T-helper 1 cell treated with Interleukin-12 subunit alpha and Interleukin-12 subunit beta and Interleukin-4 antibody, amounts not matched to agents 30 μg/mL and 1 μg/mL, for 36 hours (primary cell): Measurements from ENCODE around the gene BAZ2B.

Experiments used
- H3K27ac Mint-ChIP-seq: one replicate; pipeline ENCODE4 v1.8.0; 2021; ENCODE audit warnings: mild to moderate bottlenecking, mixed read lengths
- H3K27me3 Mint-ChIP-seq: one replicate; pipeline ENCODE4 v1.8.0; 2021; ENCODE audit warnings: low read depth, mixed read lengths
- H3K36me3 Mint-ChIP-seq: one replicate; pipeline ENCODE4 v1.8.0; 2021; ENCODE audit warnings: low read depth, mixed read lengths
- H3K4me1 Mint-ChIP-seq: one replicate; pipeline ENCODE4 v1.8.0; 2021; ENCODE audit warnings: low read depth, mixed read lengths
- H3K4me3 Mint-ChIP-seq: one replicate; pipeline ENCODE4 v1.8.0; 2021; ENCODE audit warnings: mild to moderate bottlenecking, moderate library complexity, mixed read lengths
- H3K9me3 Mint-ChIP-seq: one replicate; pipeline ENCODE4 v1.8.0; 2021; ENCODE audit warnings: mixed read lengths

Gene BAZ2B

GRCh38 chr2:159508140-159508539, 108.2 kb downstream of the BAZ2B start:
- no peaks in the 10 kb centered on the region for H3K4me1 Mint-ChIP-seq
- no peak overlapping the region for H3K4me3 Mint-ChIP-seq
- H3K27ac Mint-ChIP-seq = no peak overlapping the region

GRCh38 chr2:159506764-159507440, 109.4 kb downstream of the BAZ2B start:
- H3K27ac Mint-ChIP-seq = no peak overlapping the region
- H3K4me1 Mint-ChIP-seq = no peaks in the 10 kb centered on the region
- no peak overlapping the region for H3K4me3 Mint-ChIP-seq
- no peaks in the 10 kb centered on the region for H3K27me3 Mint-ChIP-seq
- no peaks in the 10 kb centered on the region for H3K9me3 Mint-ChIP-seq
- H3K36me3 Mint-ChIP-seq = no peaks in the 10 kb centered on the region

More at GRCh38 chr2:159508140-159508539, 108.2 kb downstream of the BAZ2B start:
- Mint-ChIP-seq H3K9me3 (no peaks in the 10 kb centered on the region), H3K27me3 (no peaks in the 10 kb centered on the region), H3K36me3 (no peaks in the 10 kb centered on the region)

DNA sequence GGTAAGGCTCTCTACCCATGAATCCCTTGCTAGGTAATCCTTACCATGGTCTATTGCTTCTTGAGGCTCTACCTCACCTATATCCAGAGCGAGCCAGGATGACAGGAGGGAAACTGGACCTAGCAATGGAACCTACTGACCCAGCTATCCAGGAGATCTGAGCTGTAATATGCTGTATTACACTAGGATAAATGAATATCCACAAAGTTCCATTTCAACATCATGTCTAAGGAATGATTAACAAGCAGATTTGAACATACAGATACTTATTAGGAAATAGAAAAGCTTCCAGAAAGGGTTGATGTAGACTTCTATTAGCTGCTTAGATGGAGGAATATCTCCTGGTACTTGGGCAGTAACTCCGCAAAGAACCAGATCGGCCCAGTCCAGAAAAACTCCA, 110.1 kb downstream of the BAZ2B start:
- no peak overlapping the region for H3K4me3 Mint-ChIP-seq
- H3K4me1 Mint-ChIP-seq = no peaks in the 10 kb centered on the region
- no peaks in the 10 kb centered on the region for H3K27me3 Mint-ChIP-seq
- H3K27ac Mint-ChIP-seq = no peak overlapping the region
- no peaks in the 10 kb centered on the region for H3K9me3 Mint-ChIP-seq
- H3K36me3 Mint-ChIP-seq = no peaks in the 10 kb centered on the region

DNA sequence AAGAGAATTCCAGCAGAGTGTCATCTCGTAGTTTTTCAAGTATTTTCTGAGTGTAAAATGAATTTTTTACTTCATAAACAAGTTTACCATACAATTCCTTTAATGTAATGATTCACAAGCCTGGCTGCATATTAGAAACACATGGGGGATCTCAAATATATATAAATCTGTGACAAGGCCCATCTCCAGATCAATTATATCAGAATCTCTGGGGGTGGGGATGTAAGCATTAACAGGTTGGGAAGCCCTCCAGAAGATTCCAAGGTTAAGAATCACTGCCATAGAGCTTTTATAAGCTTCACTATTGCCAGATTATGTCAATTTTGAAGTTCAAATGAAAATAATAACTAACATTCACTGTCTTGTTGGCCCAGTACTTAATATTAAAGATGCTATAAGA, 111.2 kb downstream of the BAZ2B start:
- H3K27me3 Mint-ChIP-seq = no peaks in the 10 kb centered on the region
- no peaks in the 10 kb centered on the region for H3K4me1 Mint-ChIP-seq
- H3K36me3 Mint-ChIP-seq = no peaks in the 10 kb centered on the region
- H3K4me3 Mint-ChIP-seq = no peak overlapping the region
- no peaks in the 10 kb centered on the region for H3K9me3 Mint-ChIP-seq
- no peak overlapping the region for H3K27ac Mint-ChIP-seq

- H3K36me3 Mint-ChIP-seq = peaks cover 3% of the 10 kb centered on the region
Observed at GRCh38 chr2:159501743-159502142, 114.6 kb downstream of the BAZ2B start.

GRCh38 chr2:159497847-159498246, 118.5 kb downstream of the BAZ2B start:
- peaks cover 10% of the 10 kb centered on the region for H3K4me1 Mint-ChIP-seq
- H3K9me3 Mint-ChIP-seq = peaks cover 3% of the 10 kb centered on the region
- H3K27ac Mint-ChIP-seq = no peak overlapping the region
- peaks cover 3% of the 10 kb centered on the region for H3K36me3 Mint-ChIP-seq
- H3K27me3 Mint-ChIP-seq = no peaks in the 10 kb centered on the region
- H3K4me3 Mint-ChIP-seq = no peak overlapping the region

More at GRCh38 chr2:159501743-159502142, 114.6 kb downstream of the BAZ2B start:
- Mint-ChIP-seq H3K27me3 (no peaks in the 10 kb centered on the region), H3K4me1 (peaks cover 10% of the 10 kb centered on the region), H3K4me3 (no peak overlapping the region), H3K27ac (no peak overlapping the region), H3K9me3 (peaks cover 3% of the 10 kb centered on the region)

- Mint-ChIP-seq H3K4me1 (peaks cover 10% of the 10 kb centered on the region), H3K36me3 (peaks cover 3% of the 10 kb centered on the region), H3K27ac (no peak overlapping the region), H3K4me3 (no peak overlapping the region), H3K9me3 (peaks cover 3% of the 10 kb centered on the region), H3K27me3 (no peaks in the 10 kb centered on the region)
Observed at GRCh38 chr2:159497256-159497655, 119.1 kb downstream of the BAZ2B start.

- H3K9me3 Mint-ChIP-seq = no peaks in the 10 kb centered on the region
- no peak overlapping the region for H3K4me3 Mint-ChIP-seq
- no peak overlapping the region for H3K27ac Mint-ChIP-seq
- no peaks in the 10 kb centered on the region for H3K27me3 Mint-ChIP-seq
- peaks cover 1% of the 10 kb centered on the region for H3K36me3 Mint-ChIP-seq
- H3K4me1 Mint-ChIP-seq = no peaks in the 10 kb centered on the region
Observed at GRCh38 chr2:159489476-159489875, 126.9 kb downstream of the BAZ2B start.

- H3K27me3 Mint-ChIP-seq = no peaks in the 10 kb centered on the region
- H3K4me1 Mint-ChIP-seq = no peaks in the 10 kb centered on the region
- no peaks in the 10 kb centered on the region for H3K36me3 Mint-ChIP-seq
Observed at GRCh38 chr2:159484532-159484931, 131.8 kb downstream of the BAZ2B start.

GRCh38 chr2:159476329-159476728, 140.0 kb downstream of the BAZ2B start:
- Mint-ChIP-seq H3K4me3 (no peak overlapping the region), H3K27me3 (no peaks in the 10 kb centered on the region), H3K36me3 (peaks cover 5% of the 10 kb centered on the region), H3K27ac (no peak overlapping the region), H3K4me1 (no peaks in the 10 kb centered on the region), H3K9me3 (peaks cover 17% of the 10 kb centered on the region)

More at GRCh38 chr2:159484532-159484931, 131.8 kb downstream of the BAZ2B start:
- Mint-ChIP-seq H3K9me3 (no peaks in the 10 kb centered on the region), H3K27ac (no peak overlapping the region), H3K4me3 (no peak overlapping the region)

DNA sequence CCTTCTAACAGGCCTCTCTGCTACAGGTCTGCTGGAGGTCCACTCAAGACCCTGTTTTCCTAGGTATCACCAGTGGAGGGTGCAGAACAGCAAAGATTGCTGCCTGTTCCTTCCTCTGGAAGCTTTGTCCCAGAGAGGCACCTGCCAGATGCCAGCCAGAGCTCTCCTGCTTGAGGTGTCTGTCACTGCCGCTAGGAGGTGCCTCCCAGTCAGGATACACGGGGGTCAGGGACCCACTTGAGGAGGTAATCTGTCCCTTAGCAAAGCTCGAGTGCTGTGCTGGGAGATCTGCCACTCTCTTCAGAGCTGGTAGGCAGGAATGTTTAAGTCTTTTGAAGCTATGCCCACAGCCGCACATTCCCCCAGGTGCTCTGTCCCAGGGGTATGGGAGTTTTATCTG, 140.6 kb downstream of the BAZ2B start:
- Mint-ChIP-seq H3K4me3 (no peak overlapping the region), H3K9me3 (peaks cover 17% of the 10 kb centered on the region), H3K4me1 (no peaks in the 10 kb centered on the region), H3K27me3 (no peaks in the 10 kb centered on the region), H3K36me3 (peaks cover 5% of the 10 kb centered on the region), H3K27ac (no peak overlapping the region)

DNA sequence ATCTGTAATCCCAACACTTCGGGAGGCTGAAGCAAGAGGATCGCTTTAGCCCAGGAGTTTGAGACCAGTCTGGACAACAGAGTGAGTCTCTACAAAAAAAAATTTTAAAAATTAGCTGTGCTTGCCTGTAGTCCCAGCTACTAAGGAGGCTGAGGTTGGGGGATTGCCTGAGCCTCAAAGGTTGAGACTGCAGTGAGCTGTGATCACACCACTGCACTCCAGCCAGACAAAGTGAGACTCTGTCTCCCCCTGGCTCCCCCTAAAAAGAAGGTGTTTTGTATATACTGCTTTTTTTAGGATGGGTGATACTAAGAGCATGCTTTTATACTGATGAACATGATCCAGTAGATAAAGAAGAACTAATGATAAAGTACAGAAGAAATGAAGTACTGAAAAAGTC, 145.0 kb downstream of the BAZ2B start:
- H3K4me1 Mint-ChIP-seq = no peaks in the 10 kb centered on the region
- no peak overlapping the region for H3K4me3 Mint-ChIP-seq
- peaks cover 28% of the 10 kb centered on the region for H3K9me3 Mint-ChIP-seq
- H3K27ac Mint-ChIP-seq = no peak overlapping the region
- peaks cover 5% of the 10 kb centered on the region for H3K36me3 Mint-ChIP-seq
- no peaks in the 10 kb centered on the region for H3K27me3 Mint-ChIP-seq

DNA sequence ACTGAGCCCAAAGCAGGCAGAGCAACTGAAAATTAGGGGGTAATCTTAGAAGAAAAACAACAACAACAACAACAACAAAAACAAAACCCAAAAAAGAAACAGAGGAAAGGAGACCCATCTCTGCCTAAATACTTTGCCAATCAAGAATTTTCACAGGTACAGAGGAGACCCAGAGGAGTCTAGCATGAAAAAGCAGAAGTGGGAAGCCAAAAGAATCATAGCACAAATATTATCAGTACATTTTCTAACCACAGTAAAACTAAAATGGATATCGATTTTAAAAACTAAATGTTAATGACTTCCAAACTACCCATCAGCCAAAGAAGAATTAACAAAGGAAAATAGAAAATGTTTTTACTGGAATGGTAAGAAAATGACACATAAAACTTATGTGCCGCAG, 148.1 kb downstream of the BAZ2B start:
- Mint-ChIP-seq H3K27me3 (no peaks in the 10 kb centered on the region), H3K9me3 (peaks cover 16% of the 10 kb centered on the region), H3K36me3 (peaks cover 2% of the 10 kb centered on the region), H3K4me1 (no peaks in the 10 kb centered on the region), H3K4me3 (no peak overlapping the region), H3K27ac (no peak overlapping the region)

DNA sequence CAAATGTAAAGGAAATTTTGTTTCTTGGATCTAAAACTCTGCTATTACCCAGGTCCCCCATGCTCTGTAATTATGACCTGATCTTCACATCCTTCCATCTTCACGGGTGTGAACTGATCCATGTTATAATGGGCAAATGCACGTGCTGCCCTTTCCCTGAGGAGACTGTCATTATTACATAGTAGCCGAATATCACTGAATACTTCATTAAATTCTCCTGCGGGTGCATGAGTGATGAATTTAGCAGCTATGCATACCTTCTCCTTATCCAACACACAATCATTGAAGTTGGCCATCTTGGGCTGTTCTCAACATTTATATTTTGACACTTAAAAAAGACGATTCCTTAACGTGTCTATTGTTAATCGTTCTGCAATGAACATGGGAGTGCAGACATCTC, 153.4 kb downstream of the BAZ2B start:
- no peaks in the 10 kb centered on the region for H3K4me1 Mint-ChIP-seq
- H3K36me3 Mint-ChIP-seq = peaks cover 2% of the 10 kb centered on the region
- no peaks in the 10 kb centered on the region for H3K27me3 Mint-ChIP-seq
- no peak overlapping the region for H3K27ac Mint-ChIP-seq
- no peak overlapping the region for H3K4me3 Mint-ChIP-seq
- peaks cover 8% of the 10 kb centered on the region for H3K9me3 Mint-ChIP-seq

- Mint-ChIP-seq H3K4me3 (no peak overlapping the region), H3K4me1 (peaks cover 4% of the 10 kb centered on the region), H3K9me3 (peaks cover 4% of the 10 kb centered on the region), H3K27ac (no peak overlapping the region), H3K36me3 (peaks cover 2% of the 10 kb centered on the region), H3K27me3 (no peaks in the 10 kb centered on the region)
Observed at GRCh38 chr2:159462201-159462785, 154.1 kb downstream of the BAZ2B start.
